ENCODE measurements around the gene SERPINB8. TPM values are rescaled to one million over a fixed set of nuclear protein-coding genes. Genes with fewer than 3 reads are reported as not detected.

SERPINB8 gene
- total RNA-seq, 2 experiments from 2014 or later: 6.3 to 7.5 TPM

DNA sequence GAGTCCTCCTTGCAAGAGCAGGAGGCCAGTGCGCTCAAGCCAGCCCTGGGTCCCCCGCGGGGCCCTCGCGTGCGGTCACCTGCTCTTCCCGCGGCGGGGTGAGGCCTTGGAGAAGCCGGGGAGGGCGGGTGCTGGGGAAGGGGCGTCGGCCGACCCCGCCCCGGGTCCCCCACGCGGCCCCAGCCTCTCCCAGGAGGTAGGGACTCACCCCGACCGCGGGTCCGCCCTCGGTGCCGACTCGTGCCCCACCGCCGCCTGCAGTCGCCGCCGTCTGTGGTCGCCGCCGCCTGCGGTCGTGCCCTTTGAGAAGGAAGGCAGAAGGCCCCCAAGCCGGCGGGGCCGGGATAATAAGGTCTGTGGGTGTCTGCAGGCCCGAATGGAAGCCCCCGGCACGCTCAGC lies 32.7 kb downstream of the SERPINB8 start:
- DNase-seq: no peak
- peaks cover 6% of the 10 kb centered on the region for H3K9me3 Mint-ChIP-seq
- ATAC-seq: no peak
- H3K27ac Mint-ChIP-seq: no peak overlapping the region
- no peak overlapping the region for H3K4me3 Mint-ChIP-seq
- H3K4me1 Mint-ChIP-seq (ENCODE audit: low read depth): no peaks in the 10 kb centered on the region
- intact Hi-C loops (cut with micrococcal nuclease): no loop called here
- ChIA-PET POLR2A (no interaction called here), CTCF (no interaction called here)
- TF ChIP-seq, protein P1, sequence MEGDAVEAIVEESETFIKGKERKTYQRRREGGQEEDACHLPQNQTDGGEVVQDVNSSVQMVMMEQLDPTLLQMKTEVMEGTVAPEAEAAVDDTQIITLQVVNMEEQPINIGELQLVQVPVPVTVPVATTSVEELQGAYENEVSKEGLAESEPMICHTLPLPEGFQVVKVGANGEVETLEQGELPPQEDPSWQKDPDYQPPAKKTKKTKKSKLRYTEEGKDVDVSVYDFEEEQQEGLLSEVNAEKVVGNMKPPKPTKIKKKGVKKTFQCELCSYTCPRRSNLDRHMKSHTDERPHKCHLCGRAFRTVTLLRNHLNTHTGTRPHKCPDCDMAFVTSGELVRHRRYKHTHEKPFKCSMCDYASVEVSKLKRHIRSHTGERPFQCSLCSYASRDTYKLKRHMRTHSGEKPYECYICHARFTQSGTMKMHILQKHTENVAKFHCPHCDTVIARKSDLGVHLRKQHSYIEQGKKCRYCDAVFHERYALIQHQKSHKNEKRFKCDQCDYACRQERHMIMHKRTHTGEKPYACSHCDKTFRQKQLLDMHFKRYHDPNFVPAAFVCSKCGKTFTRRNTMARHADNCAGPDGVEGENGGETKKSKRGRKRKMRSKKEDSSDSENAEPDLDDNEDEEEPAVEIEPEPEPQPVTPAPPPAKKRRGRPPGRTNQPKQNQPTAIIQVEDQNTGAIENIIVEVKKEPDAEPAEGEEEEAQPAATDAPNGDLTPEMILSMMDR (IDR thresholded peaks at IDR 0.05): no peak
- H3K27me3 Mint-ChIP-seq: peaks cover 15% of the 10 kb centered on the region
- H3K36me3 Mint-ChIP-seq (ENCODE audit: low read depth): peaks cover 3% of the 10 kb centered on the region

DNA sequence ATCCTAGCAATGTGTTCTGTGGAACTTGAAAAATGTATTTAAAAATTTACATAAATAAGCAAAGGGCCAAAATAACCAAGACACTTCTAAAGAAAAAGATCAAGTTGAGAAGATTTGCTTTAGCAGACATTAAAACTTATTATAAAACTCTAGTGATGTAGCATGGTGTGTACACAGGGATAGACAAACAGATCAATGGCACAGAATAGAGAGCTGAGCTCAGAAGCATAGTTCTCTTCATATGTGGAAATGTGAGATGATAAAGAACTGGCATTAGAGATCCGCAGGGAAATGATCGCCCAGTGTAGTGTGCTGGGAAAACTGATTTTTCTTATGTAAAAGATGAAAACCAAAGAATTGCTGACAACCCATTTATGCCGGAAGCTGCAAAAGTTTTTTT lies 39.4 kb downstream of the SERPINB8 start:
- Mint-ChIP-seq H3K36me3 (ENCODE audit: low read depth) (no peaks in the 10 kb centered on the region), H3K4me1 (ENCODE audit: low read depth) (no peaks in the 10 kb centered on the region), H3K27ac (no peak overlapping the region), H3K27me3 (no peaks in the 10 kb centered on the region), H3K4me3 (no peak overlapping the region), H3K9me3 (no peaks in the 10 kb centered on the region)
- TF ChIP-seq, protein P1 (IDR thresholded peaks at IDR 0.05): no peak
- ChIA-PET POLR2A (no interaction called here), CTCF (interaction anchor here (2.1 kb wide), 1 partner anchor 15 kb away, joined by 8 read pairs; no protein-coding TSS in a partner anchor)
- ATAC-seq (no peak), DNase-seq (no peak)
- intact Hi-C loops (cut with micrococcal nuclease): no loop called here

DNA sequence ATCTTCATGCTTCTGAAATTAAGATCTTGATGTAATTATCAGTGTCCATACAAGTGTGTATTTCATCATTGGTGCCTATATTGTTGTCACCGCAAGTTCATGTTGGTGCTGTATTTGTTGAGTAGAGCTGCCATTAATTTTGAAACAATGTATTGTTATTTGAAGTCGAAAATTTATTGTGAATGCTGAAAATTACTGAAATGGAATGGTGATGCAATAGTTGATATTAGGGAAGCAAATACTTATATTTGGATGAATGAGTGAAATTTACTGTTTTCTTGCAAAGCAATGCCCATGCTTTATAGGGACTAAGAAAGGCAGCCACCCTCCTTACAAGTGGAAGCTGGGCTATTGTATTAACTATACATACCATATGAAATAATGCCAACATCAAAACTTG lies 41.6 kb downstream of the SERPINB8 start:
- H3K27me3 Mint-ChIP-seq: no peaks in the 10 kb centered on the region
- DNase-seq (no peak), ATAC-seq (no peak)
- H3K36me3 Mint-ChIP-seq (ENCODE audit: low read depth): no peaks in the 10 kb centered on the region
- ChIA-PET CTCF (interaction anchor here (1.0 to 2.1 kb wide), 3 partner anchors 15 to 26 kb away, joined by 3 to 8 read pairs (median 4); no protein-coding TSS in a partner anchor), POLR2A (interaction anchor here (1.8 kb wide), 1 partner anchor 12 kb away, joined by 5 read pairs; no protein-coding TSS in a partner anchor)
- H3K27ac Mint-ChIP-seq: no peak overlapping the region
- TF ChIP-seq, protein P1 (IDR thresholded peaks at IDR 0.05): no peak
- no peak overlapping the region for H3K4me3 Mint-ChIP-seq
- intact Hi-C loops (cut with micrococcal nuclease): no loop called here
- H3K9me3 Mint-ChIP-seq: no peaks in the 10 kb centered on the region
- no peaks in the 10 kb centered on the region for H3K4me1 Mint-ChIP-seq (ENCODE audit: low read depth)

DNA sequence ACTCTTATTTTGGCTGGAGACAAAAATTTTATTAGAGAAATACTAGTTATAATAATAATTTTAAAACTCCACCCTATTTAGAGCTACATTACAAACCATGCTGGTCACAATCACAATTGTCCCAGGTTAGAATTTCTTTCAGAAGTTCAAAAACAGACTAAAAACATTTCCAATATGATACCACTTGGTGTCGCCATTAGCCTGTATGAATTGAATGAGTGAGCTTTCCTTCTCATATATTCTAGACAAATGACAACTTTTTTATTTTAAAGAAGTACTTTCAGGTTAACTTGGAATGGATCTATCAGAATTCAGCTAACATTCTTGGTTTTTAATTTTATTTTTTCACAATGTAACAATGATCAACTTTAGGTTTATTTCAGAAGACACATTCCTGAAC lies 48.0 kb downstream of the SERPINB8 start:
- TF ChIP-seq, protein P1 (IDR thresholded peaks at IDR 0.05): peak; percentile 51
- Mint-ChIP-seq H3K27ac (no peak overlapping the region), H3K27me3 (no peaks in the 10 kb centered on the region), H3K36me3 (ENCODE audit: low read depth) (no peaks in the 10 kb centered on the region), H3K4me3 (no peak overlapping the region), H3K9me3 (no peaks in the 10 kb centered on the region), H3K4me1 (ENCODE audit: low read depth) (no peaks in the 10 kb centered on the region)
- ATAC-seq (no peak), DNase-seq (no peak)
- intact Hi-C loops (cut with micrococcal nuclease): no loop called here
- POLR2A ChIA-PET: no interaction called here
- CTCF ChIA-PET: interaction anchor here (0.7 to 1.5 kb wide), 3 partner anchors 20 to 54 kb away, joined by 3 to 5 read pairs (median 5); no protein-coding TSS in a partner anchor

DNA sequence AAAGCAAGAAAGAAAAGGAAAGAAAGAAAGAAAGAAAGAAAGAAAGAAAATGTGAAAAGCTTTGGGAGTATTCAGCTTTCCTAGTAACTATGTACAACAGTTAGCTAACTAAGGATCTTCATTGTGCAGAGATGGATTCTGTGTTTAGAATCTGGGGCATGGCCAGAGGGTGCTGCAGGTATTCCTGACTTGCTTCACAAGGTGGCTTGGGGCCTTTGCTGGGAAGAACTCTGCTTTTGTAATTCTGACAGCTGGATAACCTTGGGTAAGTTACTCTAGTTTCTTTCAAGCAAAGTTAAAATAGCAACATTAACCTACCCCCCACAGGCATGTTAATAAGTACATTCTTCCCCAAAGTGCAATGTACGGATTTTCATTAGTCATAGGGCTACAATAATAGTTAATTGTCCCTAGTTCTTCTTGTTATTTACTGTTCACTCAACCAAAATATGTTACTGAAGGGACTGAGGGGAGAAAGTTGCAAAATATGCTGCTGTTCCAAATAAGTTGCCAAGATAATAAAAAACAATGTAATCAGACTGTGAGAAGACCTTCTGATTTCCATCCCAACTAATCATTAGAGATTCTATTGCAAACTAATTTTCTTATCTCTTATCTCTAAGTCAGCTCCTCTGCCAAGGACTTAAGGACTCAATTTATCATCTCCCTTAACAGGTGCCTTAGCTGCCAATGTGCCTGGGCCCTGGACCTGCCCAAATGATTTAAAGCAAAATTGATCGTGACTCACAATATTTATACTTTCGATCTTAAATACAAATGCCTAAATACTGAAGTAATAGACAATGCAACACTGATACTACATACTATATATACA lies 50.3 kb downstream of the SERPINB8 start:
- DNase-seq (no peak), ATAC-seq (no peak)
- Mint-ChIP-seq H3K27me3 (no peaks in the 10 kb centered on the region), H3K4me3 (no peak overlapping the region), H3K9me3 (no peaks in the 10 kb centered on the region), H3K4me1 (ENCODE audit: low read depth) (no peaks in the 10 kb centered on the region), H3K27ac (no peak overlapping the region), H3K36me3 (ENCODE audit: low read depth) (no peaks in the 10 kb centered on the region)
- CTCF ChIA-PET: interaction anchor here (1.0 kb wide), 1 partner anchor 18 kb away, joined by 3 read pairs; no protein-coding TSS in a partner anchor
- POLR2A ChIA-PET: no interaction called here
- TF ChIP-seq, protein P1 (IDR thresholded peaks at IDR 0.05): no peak
- intact Hi-C loops (cut with micrococcal nuclease): no loop called here

Measured in activated CD8-positive, alpha-beta T cell treated with anti-CD3 and anti-CD28 coated beads for 36 hours (primary cell).